ENCODE results near the gene SERP1. TPM values are rescaled to one million over a fixed set of nuclear protein-coding genes. Genes with fewer than 3 reads are reported as not detected.

Gene SERP1
- total RNA-seq = 100 to 1,000 TPM; 117 to 177 (median 144) TPM

GRCh38 chr3:150546226-150547044 lies at the start of gene SERP1, which contains the start of gene EIF2A:
Gene SERP1, minus strand, starts transcription at chr3:150546496. Its CDS starts 361 bp downstream, at chr3:150546135.
Gene EIF2A, plus strand, starts transcription at chr3:150546787. Its CDS starts 16 bp downstream, at chr3:150546803.
- peak; percentile 99 for DNase-seq (ENCODE audit: extremely low spot score)
- Histone ChIP-seq H3K9me3 (no peaks in the 10 kb centered on the region), H3K4me3 (peak within 1 kb of the TSS; percentile 72 to 95 (median 91)), H3K27me3 (no peaks in the 10 kb centered on the region), H3K27ac (replicated peaks in 1 of 4) (peak within 1 kb of the TSS; percentile 97 to 100 (median 98)), H3K36me3 (peaks cover 0 to 25% (median 18%) of the 10 kb centered on the region in 4 donors), H3K4me1 (peaks cover 19 to 51% (median 43%) of the 10 kb centered on the region in 4 donors)
- intact Hi-C loops (cut with DNase I) = loop anchor here (2.0 to 5.0 kb wide), 2 partner anchors 56 to 136 kb away; partner anchors contain the start of gene SELENOT
- TF ChIP-seq EP300 (IDR thresholded peaks at IDR 0.05) = no peak
- TF ChIP-seq POLR2A (IDR thresholded peaks at IDR 0.05; ENCODE audit: low read depth) = peak; percentile 93
- TF ChIP-seq, protein P1, sequence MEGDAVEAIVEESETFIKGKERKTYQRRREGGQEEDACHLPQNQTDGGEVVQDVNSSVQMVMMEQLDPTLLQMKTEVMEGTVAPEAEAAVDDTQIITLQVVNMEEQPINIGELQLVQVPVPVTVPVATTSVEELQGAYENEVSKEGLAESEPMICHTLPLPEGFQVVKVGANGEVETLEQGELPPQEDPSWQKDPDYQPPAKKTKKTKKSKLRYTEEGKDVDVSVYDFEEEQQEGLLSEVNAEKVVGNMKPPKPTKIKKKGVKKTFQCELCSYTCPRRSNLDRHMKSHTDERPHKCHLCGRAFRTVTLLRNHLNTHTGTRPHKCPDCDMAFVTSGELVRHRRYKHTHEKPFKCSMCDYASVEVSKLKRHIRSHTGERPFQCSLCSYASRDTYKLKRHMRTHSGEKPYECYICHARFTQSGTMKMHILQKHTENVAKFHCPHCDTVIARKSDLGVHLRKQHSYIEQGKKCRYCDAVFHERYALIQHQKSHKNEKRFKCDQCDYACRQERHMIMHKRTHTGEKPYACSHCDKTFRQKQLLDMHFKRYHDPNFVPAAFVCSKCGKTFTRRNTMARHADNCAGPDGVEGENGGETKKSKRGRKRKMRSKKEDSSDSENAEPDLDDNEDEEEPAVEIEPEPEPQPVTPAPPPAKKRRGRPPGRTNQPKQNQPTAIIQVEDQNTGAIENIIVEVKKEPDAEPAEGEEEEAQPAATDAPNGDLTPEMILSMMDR (IDR thresholded peaks at IDR 0.05) = peak in 1 of 3 experiments; percentile 3
- peak; percentile 99 for TF ChIP-seq POLR2AphosphoS5 (IDR thresholded peaks at IDR 0.05)
- WGBS = 2% methylated on average over 16 of the region's 86 CpGs

- intact Hi-C loops (cut with DNase I) = no loop called here
- TF ChIP-seq EP300 (IDR thresholded peaks at IDR 0.05) (no peak), POLR2AphosphoS5 (IDR thresholded peaks at IDR 0.05) (no peak), POLR2A (IDR thresholded peaks at IDR 0.05; ENCODE audit: low read depth) (no peak)
- TF ChIP-seq, protein P1 (IDR thresholded peaks at IDR 0.05) = no peak
- H3K27ac ChIP-seq (replicated peaks in 1 of 4) = no peak overlapping the region
- H3K9me3 ChIP-seq = no peaks in the 10 kb centered on the region
- H3K4me3 ChIP-seq = no peak overlapping the region
- DNase-seq (ENCODE audit: extremely low spot score) = no peak
- H3K4me1 ChIP-seq = no peaks in the 10 kb centered on the region
- 85% methylated on average over 4 of the region's 4 CpGs for WGBS
- no peaks in the 10 kb centered on the region for H3K36me3 ChIP-seq
- H3K27me3 ChIP-seq = no peaks in the 10 kb centered on the region
Measured at GRCh38 chr3:150594150-150594549, 47.9 kb upstream of the SERP1 start.

DNA sequence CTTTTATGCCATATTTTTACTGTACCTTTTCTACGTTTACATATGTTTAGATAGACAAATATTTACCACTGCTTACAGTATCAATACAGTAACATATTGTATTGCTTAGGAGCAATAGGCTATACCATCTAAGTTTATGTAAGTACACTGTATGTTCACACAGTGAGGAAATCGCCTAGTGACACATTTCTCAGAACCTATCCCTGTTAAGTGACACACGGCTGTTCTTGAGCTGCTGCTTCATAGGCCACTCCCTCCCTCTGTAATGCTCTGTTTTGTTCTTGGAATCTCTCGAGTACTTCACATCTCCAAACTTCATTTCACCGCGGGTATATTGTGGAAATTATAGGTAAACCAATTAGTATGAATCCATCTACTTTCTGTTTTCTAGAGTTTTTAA lies 43.5 kb upstream of the SERP1 start:
- intact Hi-C loops (cut with DNase I) = no loop called here
- Histone ChIP-seq H3K36me3 (peaks cover 9 to 16% (median 11%) of the 10 kb centered on the region in 4 donors), H3K27ac (replicated peaks in 1 of 4) (no peak overlapping the region), H3K27me3 (no peaks in the 10 kb centered on the region), H3K9me3 (no peaks in the 10 kb centered on the region), H3K4me1 (no peaks in the 10 kb centered on the region), H3K4me3 (no peak overlapping the region)
- TF ChIP-seq EP300 (IDR thresholded peaks at IDR 0.05) = no peak
- TF ChIP-seq POLR2A (IDR thresholded peaks at IDR 0.05; ENCODE audit: low read depth) = no peak
- TF ChIP-seq, protein P1 (IDR thresholded peaks at IDR 0.05) = no peak
- no peak for TF ChIP-seq POLR2AphosphoS5 (IDR thresholded peaks at IDR 0.05)
- WGBS = 73% methylated on average over 6 of the region's 6 CpGs
- DNase-seq (ENCODE audit: extremely low spot score) = no peak

DNA sequence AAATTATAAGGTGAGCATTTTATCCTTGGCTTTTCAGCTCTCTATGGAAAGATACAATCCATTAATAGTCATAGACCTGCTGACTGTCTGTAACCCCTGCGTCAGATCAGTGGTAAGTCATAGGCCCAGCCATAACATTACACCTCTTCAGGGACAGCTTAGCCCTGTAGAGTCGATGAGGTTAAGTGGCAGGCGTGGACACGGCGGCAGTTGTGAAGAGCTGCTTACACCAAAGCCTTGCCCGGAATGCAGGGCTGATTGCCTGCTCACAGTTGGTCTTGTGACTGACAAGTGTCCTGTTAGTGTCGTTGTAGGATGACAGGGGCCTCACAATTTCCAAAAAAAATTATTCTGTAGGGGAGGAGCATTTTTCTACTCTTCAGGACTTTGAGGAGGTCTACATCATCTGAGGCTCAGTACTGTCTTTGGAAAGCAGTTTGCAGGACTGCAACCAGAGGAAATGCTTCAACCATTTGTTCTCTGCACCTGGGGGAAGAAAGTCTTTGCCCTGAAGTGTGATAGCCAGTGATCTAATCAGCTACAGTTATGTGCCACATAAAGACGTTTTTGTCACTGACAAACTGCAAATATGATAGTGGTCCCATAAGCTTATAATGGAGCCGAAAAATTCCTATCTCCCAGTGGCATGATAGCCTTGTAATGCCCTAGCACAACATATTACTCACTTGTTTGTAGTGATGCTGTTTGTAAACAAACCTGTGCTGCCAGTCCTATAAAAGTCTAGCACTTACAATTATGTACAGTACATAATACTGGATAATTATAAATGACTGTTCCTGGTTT lies 41.9 kb upstream of the SERP1 start:
- 76% methylated on average over 9 of the region's 9 CpGs for whole genome bisulfite sequencing

More for the DNA sequence above, 41.9 kb upstream of the SERP1 start:
- H3K4me1 ChIP-seq = no peaks in the 10 kb centered on the region
- no peak overlapping the region for H3K27ac ChIP-seq (replicated peaks in 1 of 4)
- H3K36me3 ChIP-seq = peaks cover 17 to 31% (median 23%) of the 10 kb centered on the region in 4 donors
- H3K27me3 ChIP-seq = no peaks in the 10 kb centered on the region
- intact Hi-C loops (cut with DNase I) = no loop called here
- H3K4me3 ChIP-seq = no peak overlapping the region
- no peak for DNase-seq (ENCODE audit: extremely low spot score)
- no peaks in the 10 kb centered on the region for H3K9me3 ChIP-seq
- TF ChIP-seq POLR2A (IDR thresholded peaks at IDR 0.05; ENCODE audit: low read depth) = no peak
- TF ChIP-seq POLR2AphosphoS5 (IDR thresholded peaks at IDR 0.05) = no peak
- no peak for TF ChIP-seq EP300 (IDR thresholded peaks at IDR 0.05)
- TF ChIP-seq, protein P1 (IDR thresholded peaks at IDR 0.05) = no peak

All from esophagus muscularis mucosa (tissue), 4 donors.